NCI-H510A (cell line): ENCODE data around the gene RALY.
A peak's percentile ranks its signal among the peaks of the same experiment; 100 is the strongest.

Source experiments
- DNase-seq: peaks from one replicate; lab custom pipeline; 2025; lab: John Stamatoyannopoulos, UW

The RALY gene

DNA sequence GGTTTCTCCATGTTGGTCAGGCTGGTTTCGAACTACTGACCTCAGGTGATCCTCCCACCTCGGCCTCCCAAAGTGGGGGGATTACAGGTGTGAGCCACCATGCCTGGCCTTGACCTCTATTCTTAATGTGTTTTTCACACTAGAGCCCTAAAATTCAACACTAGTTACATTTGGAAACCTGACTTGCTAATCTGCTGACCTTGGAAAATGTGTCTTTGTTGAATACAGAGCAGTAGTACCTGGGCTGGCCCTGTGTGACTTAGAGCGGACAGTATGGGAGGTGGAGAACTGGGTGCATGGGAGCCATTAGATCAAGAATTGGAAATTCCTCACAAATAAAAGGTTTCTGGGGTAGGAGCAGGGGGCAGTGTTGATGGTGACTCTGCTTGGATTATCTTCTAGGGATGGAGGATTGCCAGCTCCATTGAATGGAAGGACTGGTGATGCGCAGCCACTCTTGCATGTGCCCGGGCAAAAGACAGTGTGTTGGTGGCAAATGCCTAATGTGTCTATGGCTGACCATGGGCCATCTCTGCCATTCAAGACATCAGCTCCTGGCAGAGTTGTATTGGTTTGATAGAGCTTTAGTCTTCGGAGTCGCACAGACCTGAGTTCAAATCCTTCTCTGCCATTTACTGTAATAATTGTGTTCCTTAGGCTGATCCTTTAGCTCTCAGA lies 53.4 kb downstream of the RALY start:
- DNase-seq = no peak

DNA sequence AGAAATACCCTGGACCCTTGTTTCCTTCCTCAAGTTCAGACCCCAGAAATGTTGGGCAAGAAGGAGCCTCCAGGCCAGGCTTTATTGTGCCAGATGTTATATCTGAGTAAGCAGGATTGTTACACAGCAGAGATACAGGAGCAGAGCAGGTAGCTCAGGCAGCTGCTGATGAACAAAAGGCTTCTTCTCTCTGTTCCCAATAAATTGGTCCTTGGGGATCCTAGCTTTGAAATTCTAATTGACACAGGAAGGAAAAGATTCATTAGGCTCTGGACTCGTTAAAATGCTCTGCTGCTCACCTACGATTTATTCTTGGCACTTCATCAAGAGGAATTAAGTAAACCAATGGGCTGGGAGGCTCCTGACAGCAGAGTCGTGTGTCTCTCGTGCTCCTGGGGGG lies 54.2 kb downstream of the RALY start:
- no peak for DNase-seq

DNA sequence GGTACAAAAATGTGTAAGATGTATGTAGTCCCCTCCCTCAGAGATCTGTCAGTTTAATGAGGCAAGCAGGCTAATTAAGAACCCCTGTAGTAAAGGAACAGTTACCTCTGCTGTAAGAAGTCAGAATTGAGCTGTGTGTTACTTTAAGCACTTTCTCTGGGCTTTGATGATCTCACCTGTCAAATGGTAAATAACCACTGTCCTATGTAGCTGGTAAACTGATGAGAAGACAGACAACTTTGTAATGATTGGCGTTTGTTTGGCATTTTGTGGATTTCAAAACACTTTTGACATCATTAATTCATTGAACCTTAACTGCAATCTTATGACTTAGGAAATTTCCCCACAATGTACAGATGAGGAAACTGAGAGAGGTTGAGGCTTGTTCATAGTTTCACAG lies 55.7 kb downstream of the RALY start:
- no peak for DNase-seq

- DNase-seq = no peak
Measured at GRCh38 chr20:34049897-34050695, 56.4 kb downstream of the RALY start.

DNA sequence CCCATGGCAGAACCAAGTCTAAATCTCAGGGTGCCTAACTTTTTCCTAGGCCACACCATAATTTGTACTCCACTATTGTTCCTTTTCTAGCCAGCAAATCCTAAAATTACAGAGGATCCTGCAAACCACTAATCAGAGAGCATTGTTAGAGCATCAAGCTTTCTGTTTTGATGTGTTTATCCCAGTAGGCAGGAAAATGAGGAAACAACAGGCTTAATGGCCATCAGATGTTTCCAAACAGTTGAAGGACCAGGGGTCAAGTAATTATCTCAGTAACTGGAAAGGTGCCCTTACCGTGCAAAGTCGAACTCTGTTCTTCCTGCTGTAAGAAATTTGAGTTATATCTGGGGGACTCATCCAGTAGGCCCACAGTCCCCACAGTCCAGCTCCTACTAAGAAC lies 58.7 kb downstream of the RALY start:
- no peak for DNase-seq

- DNase-seq = no peak
Measured at GRCh38 chr20:34055290-34055689, 61.6 kb downstream of the RALY start.

- peak; percentile 25 for DNase-seq
Measured at GRCh38 chr20:34058831-34059230, 65.1 kb downstream of the RALY start.

GRCh38 chr20:34060970-34061369 lies 67.3 kb downstream of the RALY start:
- DNase-seq = no peak

DNA sequence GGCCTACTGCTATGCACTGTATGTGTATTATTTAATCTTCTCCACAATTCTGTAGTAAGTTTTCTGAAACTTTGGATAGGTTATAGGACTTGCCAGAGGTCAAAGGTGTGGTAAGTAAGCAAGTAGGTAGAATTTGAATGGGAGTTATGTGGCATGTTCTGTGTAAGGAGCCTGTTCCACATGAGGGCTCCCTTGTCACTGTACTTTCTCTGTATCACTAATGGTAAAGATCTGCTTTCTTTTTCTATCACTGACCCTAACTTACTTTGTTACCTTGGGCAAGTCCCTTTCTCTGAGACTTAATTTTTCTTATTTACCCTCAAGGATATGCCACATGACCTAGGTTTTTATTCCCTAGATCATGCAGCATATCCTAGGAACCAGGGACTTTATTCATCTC lies 68.0 kb downstream of the RALY start:
- DNase-seq = no peak

- DNase-seq = no peak
Measured at GRCh38 chr20:34062570-34063482, 69.1 kb downstream of the RALY start.

GRCh38 chr20:34064286-34064685 lies 70.6 kb downstream of the RALY start:
- DNase-seq = no peak

DNA sequence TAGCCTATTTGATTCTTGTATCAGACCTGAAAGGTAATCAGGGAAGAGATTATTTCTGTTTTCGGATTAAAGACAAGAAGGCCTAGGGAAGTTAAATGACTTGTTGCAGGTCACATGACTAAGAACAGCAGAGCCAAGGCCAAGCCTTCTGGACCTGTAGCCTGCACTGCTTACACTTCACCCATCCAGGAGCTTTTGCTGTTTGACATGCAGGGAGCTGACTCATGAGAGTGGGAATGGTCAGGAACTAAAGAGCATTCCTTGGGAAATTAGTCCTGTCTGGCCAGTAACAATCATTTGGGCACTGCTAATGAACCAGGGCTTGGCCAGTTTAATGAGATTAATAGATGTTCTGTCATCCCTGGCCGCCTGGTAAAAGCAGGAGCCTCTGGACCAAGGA lies 71.5 kb downstream of the RALY start:
- no peak for DNase-seq

GRCh38 chr20:34066476-34067090 lies 72.9 kb downstream of the RALY start:
- DNase-seq = no peak

DNA sequence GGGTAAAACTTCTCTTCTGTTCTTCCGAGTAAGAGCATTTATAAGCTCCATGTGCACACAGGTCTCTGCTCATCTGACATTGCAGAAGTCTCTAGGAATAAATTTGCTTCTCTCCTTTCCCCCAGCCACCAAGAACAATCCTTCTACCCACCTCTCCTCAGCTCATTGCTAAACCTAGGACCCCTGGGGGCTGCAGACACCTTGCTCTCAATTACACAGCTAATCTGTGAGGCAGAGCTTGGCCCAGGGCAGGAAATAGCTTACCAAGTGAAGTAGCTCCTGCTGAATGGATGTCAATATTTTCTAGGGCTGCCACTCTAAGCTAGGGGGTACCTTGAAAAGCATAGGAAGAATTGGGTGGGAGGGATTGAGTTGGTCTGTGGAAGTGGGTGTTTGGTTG lies 74.3 kb downstream of the RALY start:
- no peak for DNase-seq

DNA sequence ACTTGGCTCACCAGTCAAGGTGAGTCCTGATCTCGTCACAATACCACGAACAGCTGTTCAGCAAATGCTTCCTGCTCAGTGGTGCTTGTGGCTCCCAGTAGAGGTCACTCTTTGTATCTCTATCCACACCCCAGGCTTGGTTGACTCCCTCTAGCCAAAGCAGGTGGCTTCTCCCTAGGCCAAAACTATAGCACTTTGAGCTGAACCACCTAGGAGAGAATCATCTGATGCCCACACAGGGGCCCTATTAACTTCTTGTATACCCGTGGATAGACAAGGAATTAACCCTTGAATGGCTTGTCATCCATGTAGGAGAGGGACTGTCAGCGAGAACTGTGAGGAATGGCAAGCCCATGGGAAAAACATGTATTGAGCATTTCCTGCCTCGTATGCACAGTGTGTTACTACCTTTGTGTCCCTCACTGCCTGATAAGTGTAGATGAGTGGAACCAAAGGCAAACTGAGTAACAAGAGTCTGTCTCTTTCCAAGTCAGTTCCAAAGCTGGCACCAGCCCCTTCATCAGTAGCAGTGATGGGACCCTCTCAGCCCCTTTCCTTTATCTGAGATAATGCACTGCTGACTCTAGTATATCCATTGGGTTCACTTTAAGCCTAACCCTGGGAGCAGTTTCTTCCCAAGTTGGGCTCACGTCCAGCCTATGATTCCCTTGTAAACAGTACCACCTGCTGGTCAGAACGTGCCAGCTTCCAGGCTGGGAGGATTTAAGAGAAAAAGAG lies 75.8 kb downstream of the RALY start:
- DNase-seq = peak; percentile 72

DNA sequence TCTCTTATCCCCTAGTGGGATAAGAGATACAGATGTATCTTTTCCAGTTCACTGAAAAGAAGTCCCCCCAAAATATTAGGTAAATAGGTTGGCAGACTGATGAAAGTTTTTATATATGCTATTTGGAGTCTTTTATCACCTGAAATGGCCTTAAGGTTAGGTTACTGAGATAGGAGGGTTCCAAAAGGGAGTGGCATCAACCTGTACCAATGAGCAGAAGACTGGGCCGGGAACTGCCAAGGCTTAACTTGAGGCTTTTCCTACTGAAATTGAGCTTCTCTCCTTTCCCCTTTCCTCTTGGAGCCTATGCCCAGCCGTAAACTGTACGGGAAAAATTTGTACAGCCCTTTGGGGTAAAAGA lies 76.3 kb downstream of the RALY start:
- DNase-seq = no peak

DNA sequence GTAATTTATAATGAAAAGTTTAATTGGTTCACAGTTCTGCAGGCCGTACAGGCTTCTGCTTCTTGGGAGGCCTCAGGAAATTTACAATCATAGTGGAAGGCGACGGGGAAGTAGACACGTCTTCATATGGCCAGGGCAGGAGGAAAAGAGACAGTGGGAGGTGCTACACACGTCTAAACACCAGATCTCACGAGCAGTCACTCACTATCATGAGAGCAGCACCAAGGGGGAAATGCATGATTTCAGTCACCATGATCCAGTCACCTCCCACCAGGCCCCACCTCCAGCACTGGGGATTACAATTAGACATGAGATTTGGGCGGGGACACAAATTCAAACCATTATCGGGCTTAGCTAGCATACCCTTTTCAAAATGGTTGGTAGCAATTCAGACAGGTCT lies 77.1 kb downstream of the RALY start:
- no peak for DNase-seq

GRCh38 chr20:34072076-34072475 lies 78.4 kb downstream of the RALY start:
- no peak for DNase-seq

- DNase-seq = no peak
Measured at GRCh38 chr20:34072778-34073177, 79.1 kb downstream of the RALY start.

GRCh38 chr20:34074101-34074760 lies 80.5 kb downstream of the RALY start:
- no peak for DNase-seq

DNA sequence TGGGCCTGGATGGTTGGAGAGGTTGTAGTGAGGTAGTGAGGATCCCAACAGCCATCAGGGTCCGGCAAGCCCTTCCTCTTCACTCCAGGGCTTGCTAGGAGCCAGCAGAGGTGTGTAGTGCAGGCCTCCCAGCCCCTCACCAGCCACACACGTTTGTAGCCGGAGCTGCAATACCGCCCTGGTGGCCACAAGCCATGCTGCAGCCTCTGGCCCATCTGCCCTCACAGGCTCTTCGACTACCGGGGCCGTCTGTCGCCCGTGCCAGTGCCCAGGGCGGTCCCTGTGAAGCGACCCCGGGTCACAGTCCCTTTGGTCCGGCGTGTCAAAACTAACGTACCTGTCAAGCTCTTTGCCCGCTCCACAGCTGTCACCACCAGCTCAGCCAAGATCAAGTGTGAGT lies 81.9 kb downstream of the RALY start:
- DNase-seq = no peak
